HAP-1 (cell line): ENCODE results near the gene PARP12.

ENCODE experiments used
- DNase-seq, 2 experiments: peaks; one replicate each; pipeline ENCODE4 v3.0.0-alpha.2; 2016 to 2020; ENCODE audit warnings: low spot score in 2 of 2
- H3K27me3 ChIP-seq: fragments of 250-450 bp; sonication (Bioruptor Pico); 2 replicates; pipeline ENCODE4 v1.5.1; 2020; ENCODE audit warnings: low read depth, mild to moderate bottlenecking, moderate library complexity
- H3K36me3 ChIP-seq: fragments of 250-450 bp; sonication (Bioruptor Pico); replicated peaks from 2 replicates; pipeline ENCODE4 v1.5.1; 2020; ENCODE audit warnings: mild to moderate bottlenecking
- H3K4me1 ChIP-seq: fragments of 250-450 bp; sonication (Bioruptor Pico); 2 replicates; pipeline ENCODE4 v1.5.1; 2020; ENCODE audit warnings: mild to moderate bottlenecking
- H3K4me3 ChIP-seq: fragments of 250-450 bp; sonication (Bioruptor Pico); 2 replicates; pipeline ENCODE4 v1.5.1; 2020; ENCODE audit warnings: mild to moderate bottlenecking, moderate library complexity
- H3K9me3 ChIP-seq: fragments of 250-450 bp; sonication (Bioruptor Pico); 2 replicates; pipeline ENCODE4 v1.5.1; 2020; ENCODE audit warnings: mild to moderate bottlenecking, moderate library complexity
- in situ Hi-C: fragments of 300-500 bp; cut with MboI; formaldehyde crosslinking; loops from 3 replicates; pipeline ENCODE4 v1.14.3; 2020; ENCODE audit warnings: low sequenced_read_pairs, inconsistent platforms, mixed read lengths

The PARP12 gene

GRCh38 chr7:140070546-140070945 lies 7.8 kb upstream of the PARP12 start:
- Histone ChIP-seq H3K4me3 (no peak overlapping the region), H3K36me3 (no peaks in the 10 kb centered on the region), H3K4me1 (no peaks in the 10 kb centered on the region), H3K27me3 (no peaks in the 10 kb centered on the region), H3K9me3 (0 out of 2 replicates have a peak, but pooled peaks cover 4% of the 10 kb centered on the region)
- DNase-seq, result no peak
- in situ Hi-C loops, result no loop called here

GRCh38 chr7:140069298-140069949 lies 6.7 kb upstream of the PARP12 start:
- no peak overlapping the region for H3K4me3 ChIP-seq

GRCh38 chr7:140068033-140068432 lies 5.3 kb upstream of the PARP12 start:
- Histone ChIP-seq H3K27me3 (no peaks in the 10 kb centered on the region), H3K4me1 (no peaks in the 10 kb centered on the region), H3K36me3 (no peaks in the 10 kb centered on the region), H3K9me3 (0 out of 2 replicates have a peak, but pooled peaks cover 4% of the 10 kb centered on the region), H3K4me3 (no peak overlapping the region)
- no peak for DNase-seq
- in situ Hi-C loops, result no loop called here

More at GRCh38 chr7:140069298-140069949, 6.7 kb upstream of the PARP12 start:
- H3K9me3 ChIP-seq, result 0 out of 2 replicates have a peak, but pooled peaks cover 4% of the 10 kb centered on the region
- no peaks in the 10 kb centered on the region for H3K36me3 ChIP-seq
- H3K4me1 ChIP-seq, result no peaks in the 10 kb centered on the region
- H3K27me3 ChIP-seq, result no peaks in the 10 kb centered on the region
- no peak for DNase-seq
- in situ Hi-C loops, result no loop called here

GRCh38 chr7:140067052-140067451 lies 4.3 kb upstream of the PARP12 start:
- H3K36me3 ChIP-seq, result no peaks in the 10 kb centered on the region
- no peak for DNase-seq
- H3K4me3 ChIP-seq, result no peak overlapping the region
- no peaks in the 10 kb centered on the region for H3K27me3 ChIP-seq
- in situ Hi-C loops, result no loop called here
- H3K9me3 ChIP-seq, result 0 out of 2 replicates have a peak, but pooled peaks cover 4% of the 10 kb centered on the region
- H3K4me1 ChIP-seq, result no peaks in the 10 kb centered on the region

GRCh38 chr7:140062118-140062527 lies 628 bp downstream of the PARP12 start:
- H3K9me3 ChIP-seq, result 0 out of 2 replicates have a peak, but pooled peaks cover 2% of the 10 kb centered on the region
- DNase-seq, result peak in 1 of 2 experiments; percentile 22
- no peaks in the 10 kb centered on the region for H3K36me3 ChIP-seq
- H3K4me1 ChIP-seq, result no peaks in the 10 kb centered on the region
- no peaks in the 10 kb centered on the region for H3K27me3 ChIP-seq
- H3K4me3 ChIP-seq, result peak overlapping the region; percentile 40
- in situ Hi-C loops, result no loop called here

- in situ Hi-C loops, result no loop called here
- H3K9me3 ChIP-seq, result no peaks in the 10 kb centered on the region
- no peak overlapping the region for H3K4me3 ChIP-seq
- no peaks in the 10 kb centered on the region for H3K27me3 ChIP-seq
- H3K36me3 ChIP-seq, result no peaks in the 10 kb centered on the region
- no peaks in the 10 kb centered on the region for H3K4me1 ChIP-seq
- no peak for DNase-seq
These were observed 1.2 kb downstream of the PARP12 start for GRCh38 chr7:140061607-140061930.

GRCh38 chr7:140060788-140061606 lies 1.8 kb downstream of the PARP12 start:
- H3K36me3 ChIP-seq, result no peaks in the 10 kb centered on the region
- H3K4me1 ChIP-seq, result no peaks in the 10 kb centered on the region
- H3K9me3 ChIP-seq, result no peaks in the 10 kb centered on the region
- in situ Hi-C loops, result no loop called here
- DNase-seq, result no peak
- H3K4me3 ChIP-seq, result no peak overlapping the region
- no peaks in the 10 kb centered on the region for H3K27me3 ChIP-seq

GRCh38 chr7:140060243-140060630 lies 2.5 kb downstream of the PARP12 start:
- no peak for DNase-seq
- Histone ChIP-seq H3K9me3 (no peaks in the 10 kb centered on the region), H3K4me1 (no peaks in the 10 kb centered on the region), H3K4me3 (no peak overlapping the region), H3K36me3 (no peaks in the 10 kb centered on the region), H3K27me3 (no peaks in the 10 kb centered on the region)
- in situ Hi-C loops, result no loop called here

GRCh38 chr7:140059273-140060242 lies 3.2 kb downstream of the PARP12 start:
- Histone ChIP-seq H3K36me3 (no peaks in the 10 kb centered on the region), H3K9me3 (no peaks in the 10 kb centered on the region), H3K27me3 (no peaks in the 10 kb centered on the region), H3K4me3 (no peak overlapping the region), H3K4me1 (no peaks in the 10 kb centered on the region)
- in situ Hi-C loops, result no loop called here
- no peak for DNase-seq

GRCh38 chr7:140058517-140058916 lies 4.2 kb downstream of the PARP12 start:
- no peaks in the 10 kb centered on the region for H3K9me3 ChIP-seq
- no peaks in the 10 kb centered on the region for H3K36me3 ChIP-seq
- in situ Hi-C loops, result no loop called here
- no peaks in the 10 kb centered on the region for H3K4me1 ChIP-seq
- H3K27me3 ChIP-seq, result no peaks in the 10 kb centered on the region
- no peak overlapping the region for H3K4me3 ChIP-seq
- no peak for DNase-seq

- Histone ChIP-seq H3K27me3 (no peaks in the 10 kb centered on the region), H3K9me3 (no peaks in the 10 kb centered on the region), H3K4me3 (no peak overlapping the region), H3K36me3 (no peaks in the 10 kb centered on the region), H3K4me1 (no peaks in the 10 kb centered on the region)
- DNase-seq, result no peak
- in situ Hi-C loops, result no loop called here
These were observed 5.6 kb downstream of the PARP12 start for GRCh38 chr7:140057143-140057535.

GRCh38 chr7:140056431-140057142 lies 6.2 kb downstream of the PARP12 start:
- no peaks in the 10 kb centered on the region for H3K36me3 ChIP-seq
- no peak overlapping the region for H3K4me3 ChIP-seq
- DNase-seq, result no peak
- in situ Hi-C loops, result no loop called here
- no peaks in the 10 kb centered on the region for H3K27me3 ChIP-seq
- H3K4me1 ChIP-seq, result no peaks in the 10 kb centered on the region
- no peaks in the 10 kb centered on the region for H3K9me3 ChIP-seq

- Histone ChIP-seq H3K4me1 (no peaks in the 10 kb centered on the region), H3K4me3 (no peak overlapping the region), H3K36me3 (no peaks in the 10 kb centered on the region), H3K27me3 (no peaks in the 10 kb centered on the region), H3K9me3 (no peaks in the 10 kb centered on the region)
- no peak for DNase-seq
- in situ Hi-C loops, result no loop called here
These were observed 6.9 kb downstream of the PARP12 start for GRCh38 chr7:140055833-140056232.
